H1 (cell line): Measurements from ENCODE around the gene MMEL1. TPM values are rescaled to one million over a fixed set of nuclear protein-coding genes. Genes with fewer than 3 reads are reported as not detected.

ENCODE experiments used
- CTCF ChIA-PET: fragments of 300-600 bp; sonication (Branson Sonifier 250); formaldehyde crosslinking; loops from one replicate; lab custom pipeline; 2021; ENCODE audit not compliant: partially characterized antibody; lab: Charles Lee
- POLR2A ChIA-PET: fragments of 300-600 bp; sonication (Branson Sonifier 250); formaldehyde crosslinking; loops from one replicate; lab custom pipeline; 2021; ENCODE audit warnings: inconsistent platforms; ENCODE audit not compliant: partially characterized antibody; lab: Charles Lee
- DNase-seq, 2 experiments: peaks; one replicate each; pipeline versions ENCODE4 v3.0.0 to v3.0.0-alpha.2; 2010 to 2022; ENCODE audit warnings: low spot score in 2 of 2, low read depth in 1 of 2, mixed read lengths in 1 of 2
- FAIRE-seq: peaks from 2 replicates; lab custom pipeline; 2011; peaks lifted over from hg19 to GRCh38; lab: Jason Lieb, UNC
- H2AFZ ChIP-seq: 2 replicates; pipeline ENCODE4 v1.8.1; 2012; ENCODE audit warnings: low read length, inconsistent platforms
- H2AK5ac ChIP-seq: 2 replicates; pipeline ENCODE4 v1.6.1; 2013; ENCODE audit warnings: low read depth, low read length
- H2BK120ac ChIP-seq: replicated peaks from 2 replicates; pipeline ENCODE3; 2013; ENCODE audit warnings: low read depth, low read length, inconsistent platforms
- H2BK12ac ChIP-seq: 2 replicates; pipeline ENCODE4 v1.6.1; 2013; ENCODE audit warnings: low read depth, low read length
- H2BK15ac ChIP-seq: 2 replicates; pipeline ENCODE4 v1.6.1; 2013; ENCODE audit warnings: low read length
- H2BK20ac ChIP-seq: 2 replicates; pipeline ENCODE4 v1.6.1; 2013; ENCODE audit warnings: low read length
- H2BK5ac ChIP-seq: 2 replicates; pipeline ENCODE4 v1.6.1; 2013; ENCODE audit warnings: low read depth, low read length
- H3K14ac ChIP-seq: 2 replicates; pipeline ENCODE4 v1.6.1; 2013; ENCODE audit warnings: inconsistent platforms; ENCODE audit not compliant: insufficient read length
- H3K18ac ChIP-seq: 2 replicates; pipeline ENCODE4 v1.6.1; 2013; ENCODE audit warnings: low read length; ENCODE audit errors: extremely low read depth
- H3K23ac ChIP-seq: 2 replicates; pipeline ENCODE4 v1.6.1; 2013; ENCODE audit warnings: inconsistent platforms; ENCODE audit not compliant: insufficient read length
- H3K23me2 ChIP-seq: 2 replicates; pipeline ENCODE4 v1.6.1; 2013; ENCODE audit warnings: low read depth, low read length
- H3K27ac ChIP-seq: 2 replicates; pipeline ENCODE4 v1.6.1; 2011; ENCODE audit warnings: low read depth, low read length, inconsistent platforms
- H3K27me3 ChIP-seq, 4 experiments: replicated peaks in 1 of 4; 1 replicate in 1 of 4; 2 replicates in 3 of 4; pipeline versions ENCODE4 v1.6.1 to v1.8.1; 2011 to 2013; ENCODE audit warnings: low read length in 3 of 4, mild to moderate bottlenecking in 3 of 4, inconsistent platforms in 2 of 4, mixed read lengths in 2 of 4, moderate library complexity in 1 of 4; ENCODE audit not compliant: control insufficient read depth in 3 of 4, insufficient read depth in 3 of 4; ENCODE audit errors: extremely low read depth in 1 of 4
- H3K36me3 ChIP-seq, 4 experiments: 2 replicates each; pipeline versions ENCODE4 v1.6.1 to v1.8.1; 2011 to 2013; ENCODE audit warnings: mild to moderate bottlenecking in 4 of 4, low read length in 3 of 4, moderate library complexity in 2 of 4, control low read depth in 1 of 4, inconsistent platforms in 1 of 4; ENCODE audit not compliant: insufficient read depth in 4 of 4, control insufficient read depth in 2 of 4
- H3K4ac ChIP-seq: replicated peaks from 2 replicates; pipeline ENCODE3; 2013; ENCODE audit warnings: low read length, low read depth, mixed read lengths, inconsistent platforms; ENCODE audit not compliant: insufficient read length
- H3K4me1 ChIP-seq, 4 experiments: replicated peaks in 1 of 4; 1 replicate in 1 of 4; 2 replicates in 3 of 4; pipeline versions ENCODE4 v1.6.1 to v1.8.1; 2011 to 2013; ENCODE audit warnings: low read length in 3 of 4, inconsistent platforms in 2 of 4, mixed read lengths in 1 of 4; ENCODE audit not compliant: insufficient read depth in 4 of 4, control insufficient read depth in 3 of 4
- H3K4me2 ChIP-seq, 2 experiments: 2 replicates each; pipeline versions ENCODE4 v1.6.1 to v1.8.1; 2011 to 2013; ENCODE audit warnings: low read depth in 2 of 2, low read length in 2 of 2, control low read depth in 1 of 2, inconsistent platforms in 1 of 2, mild to moderate bottlenecking in 1 of 2; ENCODE audit not compliant: insufficient read depth in 1 of 2
- H3K4me3 ChIP-seq, 4 experiments: fragments of 200-600, 300-600 bp in 1 of 4; sonication (generic), shearing (Covaris generic), sonication (Bioruptor Twin) in 1 of 4; 2 replicates each; pipeline versions ENCODE4 v1.5.1 to v1.8.1; 2011 to 2016; ENCODE audit warnings: low read length in 4 of 4, low read depth in 3 of 4, control low read depth in 2 of 4, inconsistent platforms in 2 of 4, mild to moderate bottlenecking in 2 of 4, mixed read lengths in 1 of 4, moderate library complexity in 1 of 4; ENCODE audit not compliant: insufficient read depth in 2 of 4; ENCODE audit errors: extremely low read depth in 1 of 4
- H3K56ac ChIP-seq: replicated peaks from 2 replicates; pipeline ENCODE3; 2013; ENCODE audit warnings: low read depth, mild to moderate bottlenecking, mixed read lengths, low read length, inconsistent platforms; ENCODE audit not compliant: insufficient read length
- H3K79me1 ChIP-seq: 2 replicates; pipeline ENCODE4 v1.6.1; 2013; ENCODE audit warnings: low read depth, low read length, control low read depth
- H3K79me2 ChIP-seq, 2 experiments: 2 replicates each; pipeline versions ENCODE4 v1.6.1 to v1.8.1; 2012 to 2013; ENCODE audit warnings: low read length in 2 of 2, mild to moderate bottlenecking in 2 of 2, inconsistent platforms in 1 of 2; ENCODE audit not compliant: insufficient read depth in 2 of 2, control insufficient read depth in 1 of 2
- H3K9ac ChIP-seq, 4 experiments: replicated peaks in 1 of 4; 1 replicate in 1 of 4; 2 replicates in 3 of 4; pipeline versions ENCODE4 v1.6.1 to v1.8.1; 2011 to 2013; ENCODE audit warnings: low read depth in 3 of 4, low read length in 3 of 4, control low read depth in 2 of 4, mild to moderate bottlenecking in 2 of 4, moderate library complexity in 2 of 4, inconsistent platforms in 1 of 4; ENCODE audit errors: extremely low read depth in 1 of 4
- H3K9me3 ChIP-seq, 2 experiments: 2 replicates each; pipeline versions ENCODE4 v1.6.1 to v1.8.1; 2012 to 2013; ENCODE audit warnings: mild to moderate bottlenecking in 2 of 2, moderate library complexity in 2 of 2, control low read depth in 1 of 2, inconsistent platforms in 1 of 2, low read depth in 1 of 2, low read length in 1 of 2, mixed read lengths in 1 of 2; ENCODE audit not compliant: insufficient read depth in 2 of 2
- H4K20me1 ChIP-seq, 2 experiments: replicated peaks in 1 of 2; 2 replicates each; pipeline versions ENCODE3 to v1.8.1; 2011 to 2013; ENCODE audit warnings: inconsistent platforms in 2 of 2, low read length in 2 of 2, mild to moderate bottlenecking in 1 of 2; ENCODE audit not compliant: insufficient read depth in 2 of 2, control insufficient read depth in 1 of 2
- H4K5ac ChIP-seq: 2 replicates; pipeline ENCODE4 v1.6.1; 2013; ENCODE audit warnings: low read length, low read depth, mixed read lengths, inconsistent platforms; ENCODE audit not compliant: insufficient read length
- H4K8ac ChIP-seq: 2 replicates; pipeline ENCODE4 v1.8.0; 2013; ENCODE audit warnings: mild to moderate bottlenecking, moderate library complexity, low read length, inconsistent platforms; ENCODE audit not compliant: insufficient read depth; ENCODE audit errors: extremely low read depth
- H4K91ac ChIP-seq: replicated peaks from 2 replicates; pipeline ENCODE3; 2013; ENCODE audit warnings: low read length, mixed read lengths, inconsistent platforms; ENCODE audit not compliant: insufficient read length
- BCL11A ChIP-seq, 2 experiments: IDR thresholded peaks; one replicate each; pipeline ENCODE4 v1.6.1; 2011; ENCODE audit warnings: low read depth in 2 of 2, low read length in 2 of 2, mild to moderate bottlenecking in 2 of 2
- POLR2AphosphoS5 ChIP-seq: IDR thresholded peaks from 2 replicates; pipeline ENCODE4 v1.6.1; 2011; ENCODE audit warnings: low read depth, low read length
- SIN3A ChIP-seq, 2 experiments: IDR thresholded peaks in 1 of 2; conservative IDR thresholded peaks in 1 of 2; 2 replicates each; pipeline ENCODE4 v1.6.1; 2011 to 2012; ENCODE audit warnings: low read length in 2 of 2, improper control_type of control experiment in 1 of 2, low read depth in 1 of 2, mild to moderate bottlenecking in 1 of 2
- SIRT6 ChIP-seq: IDR thresholded peaks from one replicate; pipeline ENCODE4 v1.7.1; 2012; ENCODE audit warnings: low read length, inconsistent platforms
- SP4 ChIP-seq: IDR thresholded peaks from 2 replicates; pipeline ENCODE4 v1.6.1; 2012; ENCODE audit warnings: low read length, inconsistent platforms
- TAF1 ChIP-seq: IDR thresholded peaks from 2 replicates; pipeline ENCODE4 v1.6.1; 2011; ENCODE audit warnings: mild to moderate bottlenecking, low read depth, low read length
- TAF7 ChIP-seq: optimal IDR thresholded peaks from 2 replicates; pipeline ENCODE3; 2011; ENCODE audit warnings: low read depth, mild to moderate bottlenecking, inconsistent platforms, low read length, moderate library complexity, borderline replicate concordance
- YY1 ChIP-seq: IDR thresholded peaks from 2 replicates; pipeline ENCODE4 v1.6.1; 2011; ENCODE audit warnings: low read depth, mild to moderate bottlenecking, low read length
- ZNF274 ChIP-seq: IDR thresholded peaks from 2 replicates; pipeline ENCODE4 v1.7.0; 2012; ENCODE audit warnings: low read length, borderline replicate concordance; ENCODE audit errors: extremely low read depth
- WGBS, 2 experiments: shearing (Covaris generic) in 1 of 2; methylation state at CpG; one replicate each; pipeline versions ENCODE4 v1.1.6 to v1.1.7; 2013 to 2015; ENCODE audit warnings: low lambda C conversion rate in 2 of 2, mixed read lengths in 2 of 2, inconsistent platforms in 1 of 2, low coverage in 1 of 2, missing lambda C conversion rate in 1 of 2; ENCODE audit not compliant: insufficient replicate concordance in 2 of 2, insufficient coverage in 1 of 2, insufficient read length in 1 of 2; ENCODE audit errors: extremely low coverage in 1 of 2, missing lambda C conversion rate in 1 of 2; 5-methylcytosine and 5-hydroxymethylcytosine counted together
- polyA plus RNA-seq, 7 experiments: library from polyadenylated mRNA; depleted of rRNA in 3 of 7; stranded (reverse) in 5 of 7; unstranded in 2 of 7; fragments of >200 nt in 5 of 7; fragments of 200-250 nt in 2 of 7; gene quantifications; 1 replicate in 5 of 7; 2 replicates in 1 of 7; 4 replicates in 1 of 7; pipeline versions ENCODE4 v1.2.1 to v1.2.3, GENCODE V29; 2011 to 2013; ENCODE audit warnings: missing spikeins in 2 of 7, mixed read lengths in 2 of 7
- total RNA-seq: library from RNA; stranded (reverse); fragmentation: NEBNext Ultra II Directional; extraction: Animal tissue kit (Norgen Biotek cat#: 25700); gene quantifications from 2 replicates; pipeline ENCODE4 v1.2.1, GENCODE V29; 2021

The MMEL1 gene
- total and polyA plus RNA-seq, 2 of the 8 experiments (the other 6 are each of a cell fraction or from before 2014, with no cell fraction given), result 0.91 to 1.7 TPM

DNA sequence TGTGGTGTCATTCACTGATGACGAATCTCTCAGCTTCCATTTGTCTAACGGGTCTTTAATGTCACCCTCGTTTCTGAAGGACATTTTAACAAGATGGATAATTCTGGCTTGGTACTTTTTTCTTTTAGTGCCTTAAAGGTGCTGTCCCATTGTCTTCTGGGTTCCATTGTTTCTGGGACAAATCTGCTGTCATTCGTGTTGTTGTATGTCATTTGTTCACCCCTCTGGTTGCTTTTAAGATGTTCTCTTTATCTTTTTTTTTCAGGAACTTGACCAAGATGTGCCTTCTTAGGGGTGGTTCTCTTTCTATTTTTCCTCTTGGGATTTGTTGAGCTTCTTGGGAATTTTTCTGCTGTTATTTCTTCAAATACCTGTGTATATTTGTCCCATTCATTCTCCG, 14.0 kb upstream of the MMEL1 start:
- no peak overlapping the region for H3K18ac ChIP-seq
- H4K5ac ChIP-seq, result no peak overlapping the region
- ChIA-PET POLR2A (no interaction called here), CTCF (no interaction called here)
- no peaks in the 10 kb centered on the region; a peak in 1 of 4 replicates for H3K79me2 ChIP-seq
- peaks cover 11% of the 10 kb centered on the region; the same call in 1 of the 2 replicates for H3K23me2 ChIP-seq
- H3K23ac ChIP-seq, result no peak overlapping the region
- H2AK5ac ChIP-seq, result no peak overlapping the region
- no peak overlapping the region for H2BK120ac ChIP-seq
- H3K27me3 ChIP-seq, result 0 out of 7 replicates have a peak, but pooled peaks cover 0 to 2% (median 0%) of the 10 kb centered on the region in 4 experiments
- no peak for TF ChIP-seq ZNF274
- TF ChIP-seq SP4, result no peak
- TF ChIP-seq POLR2AphosphoS5, result no peak
- no peak for TF ChIP-seq YY1
- no peak for TF ChIP-seq TAF1
- no peak for TF ChIP-seq BCL11A (IDR thresholded peaks at IDR 0.05; ENCODE audit: low read depth in 2 of 2, low read length in 2 of 2)
- no peak for TF ChIP-seq TAF7
- no peak for TF ChIP-seq SIN3A (conservative IDR thresholded peaks at IDR 0.05 in 1 of 2, IDR thresholded peaks at IDR 0.05 in 1 of 2; ENCODE audit: low read depth in 1 of 2, low read length in 2 of 2)
- TF ChIP-seq SIRT6, result no peak
- WGBS, 2 experiments, result 82% methylated on average over 5 of the region's 5 CpGs; no CpG with 5 or more reads in 1 of the 2 experiments
- no peak overlapping the region for H2BK5ac ChIP-seq
- no peak overlapping the region for H2BK12ac ChIP-seq
- no peak overlapping the region for H3K4ac ChIP-seq
- H3K4me2 ChIP-seq, result no peak overlapping the region
- H4K8ac ChIP-seq, result no peak overlapping the region
- H3K4me1 ChIP-seq, result peaks cover 0 to 12% (median 8%) of the 10 kb centered on the region in 4 experiments; a peak in 5 of 7 replicates
- no peak overlapping the region for H3K14ac ChIP-seq
- FAIRE-seq, result no peak
- no peak overlapping the region for H2AFZ ChIP-seq
- H3K4me3 ChIP-seq, result no peak overlapping the region
- no peak overlapping the region for H4K91ac ChIP-seq
- H3K36me3 ChIP-seq, result no peaks in the 10 kb centered on the region
- peaks cover 0 to 1% of the 10 kb centered on the region in 2 experiments for H4K20me1 ChIP-seq
- H3K79me1 ChIP-seq, result no peaks in the 10 kb centered on the region
- no peak overlapping the region for H2BK20ac ChIP-seq
- peaks cover 37 to 52% of the 10 kb centered on the region in 2 experiments for H3K9me3 ChIP-seq
- no peak overlapping the region for H3K27ac ChIP-seq
- no peak for DNase-seq
- no peak overlapping the region for H3K9ac ChIP-seq
- no peak overlapping the region for H2BK15ac ChIP-seq
- no peak overlapping the region for H3K56ac ChIP-seq
